Transverse colon (tissue), 4 donors: ENCODE data around the gene SPATA24. TPM values are rescaled to one million over a fixed set of nuclear protein-coding genes. Genes with fewer than 3 reads are reported as not detected.

Source experiments
- DNase-seq: peaks from one replicate; pipeline ENCODE4 v3.0.0-alpha.2; 2019
- H3K27ac ChIP-seq, 4 donors: fragments of 200-600 bp; sonication (generic); 2 replicates each; pipeline ENCODE4 v1.5.1; 2016 to 2018; ENCODE audit warnings: inconsistent platforms in 4 of 4
- H3K27me3 ChIP-seq: fragments of 200-600 bp; sonication (generic); 2 replicates; pipeline ENCODE4 v1.5.1; 2017; ENCODE audit warnings: inconsistent platforms
- H3K36me3 ChIP-seq, 4 donors: fragments of 200-600 bp; sonication (generic); 2 replicates each; pipeline ENCODE4 v1.5.1; 2017 to 2019; ENCODE audit warnings: inconsistent platforms in 4 of 4
- H3K4me1 ChIP-seq, 4 donors: fragments of 200-600 bp; sonication (generic); 2 replicates each; pipeline ENCODE4 v1.5.1; 2017 to 2020; ENCODE audit warnings: inconsistent platforms in 4 of 4
- H3K4me3 ChIP-seq, 4 donors: fragments of 200-600 bp; sonication (generic); 1 replicate in 1 of 4; 2 replicates in 3 of 4; pipeline versions ENCODE4 v1.5.1 to v1.6.1; 2017 to 2019; ENCODE audit warnings: inconsistent platforms in 4 of 4
- H3K9me3 ChIP-seq, 2 donors: fragments of 200-600 bp; sonication (generic); 2 replicates each; pipeline ENCODE4 v1.5.1; 2017 to 2019; ENCODE audit warnings: inconsistent platforms in 2 of 2
- CTCF ChIP-seq, 5 experiments: fragments of 200-600 bp in 3 of 5; fragments of 450-650 bp in 2 of 5; sonication (generic) in 3 of 5; IDR thresholded peaks; 1 replicate in 2 of 5; 2 replicates in 3 of 5; pipeline ENCODE4 v1.5.1; 2016 to 2017; ENCODE audit warnings: antibody characterized with exemption in 5 of 5, inconsistent platforms in 3 of 5, mild to moderate bottlenecking in 2 of 5, moderate library complexity in 1 of 5
- EP300 ChIP-seq: sonication (generic); formaldehyde crosslinking; IDR thresholded peaks from one replicate; pipeline ENCODE4 v1.6.1; 2017; ENCODE audit warnings: antibody characterized with exemption, low read depth
- POLR2A ChIP-seq: fragments of 450-650 bp; IDR thresholded peaks from one replicate; pipeline ENCODE4 v1.6.1; 2016; ENCODE audit warnings: antibody characterized with exemption, mild to moderate bottlenecking, moderate library complexity
- POLR2AphosphoS5 ChIP-seq, 3 donors: sonication (generic); formaldehyde crosslinking; IDR thresholded peaks; one replicate each; pipeline ENCODE4 v1.6.1; 2016; ENCODE audit warnings: antibody characterized with exemption in 3 of 3
- WGBS, 2 donors: methylation state at CpG; one replicate each; pipeline ENCODE4 v1.1.5; 2018; ENCODE audit warnings: low coverage in 1 of 2; 5-methylcytosine and 5-hydroxymethylcytosine counted together
- in situ Hi-C, 4 donors: fragments of 200-750 bp; cut with MboI; loops; one replicate each; pipeline versions ENCODE4 v1.15.0 to v1.15.1; 2017; ENCODE audit warnings: low sequenced_read_pairs in 3 of 4, low pct_ligation_motif_present in 1 of 4, low pct_unique_long_range_greater_than_20kb in 1 of 4
- intact Hi-C: fragments of 100-400 bp; cut with DNase I; formaldehyde crosslinking; loops from one replicate; pipeline ENCODE4 v1.15.1; 2023; ENCODE audit warnings: low total_unique reads
- total RNA-seq, 4 donors: library from RNA; depleted of rRNA; stranded (reverse); fragments of >200 nt; gene quantifications; one replicate each; pipeline ENCODE4 v1.1.0, GENCODE V29; 2016

Gene SPATA24
- total RNA-seq, 4 donors from 2014 or later: 3.0 TPM; not detected in 2

DNA sequence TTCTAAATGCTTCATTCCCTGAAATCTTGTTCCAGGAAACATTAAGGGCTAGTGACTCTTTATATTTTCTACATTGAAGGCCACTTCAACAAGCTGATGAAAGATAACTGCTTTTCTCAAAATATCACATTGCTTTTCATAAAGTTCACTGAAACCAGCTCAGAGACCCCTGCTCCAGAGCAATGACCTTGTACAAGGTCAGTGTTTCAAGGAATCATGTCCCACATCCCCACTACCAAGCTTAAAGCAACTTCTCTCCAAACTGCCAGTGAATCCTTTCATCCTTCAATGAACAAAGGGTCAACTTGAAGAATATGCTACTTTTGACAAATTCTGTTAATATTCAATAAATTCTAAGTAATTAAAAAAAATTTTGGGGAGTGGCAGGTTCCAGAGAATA, 12.0 kb upstream of the SPATA24 start:
- Histone ChIP-seq H3K9me3 (no peaks in the 10 kb centered on the region), H3K36me3 (no peaks in the 10 kb centered on the region), H3K4me1 (peaks cover 35 to 59% (median 39%) of the 10 kb centered on the region in 4 donors), H3K27ac (peak overlapping the region; percentile 9 to 74 (median 59)), H3K27me3 (no peaks in the 10 kb centered on the region), H3K4me3 (no peak overlapping the region)
- no peak for DNase-seq
- TF ChIP-seq CTCF (IDR thresholded peaks at IDR 0.05): no peak
- TF ChIP-seq EP300: no peak
- TF ChIP-seq POLR2AphosphoS5 (IDR thresholded peaks at IDR 0.05): no peak
- TF ChIP-seq POLR2A: no peak
- in situ Hi-C loops: no loop called here
- intact Hi-C loops: no loop called here

GRCh38 chr5:139415221-139415861, 11.5 kb upstream of the SPATA24 start:
- Histone ChIP-seq H3K4me3 (no peak overlapping the region), H3K9me3 (no peaks in the 10 kb centered on the region), H3K36me3 (no peaks in the 10 kb centered on the region), H3K27ac (peak overlapping the region; percentile 9 to 74 (median 59)), H3K27me3 (no peaks in the 10 kb centered on the region), H3K4me1 (peaks cover 37 to 64% (median 42%) of the 10 kb centered on the region in 4 donors)
- in situ Hi-C loops: no loop called here
- DNase-seq: no peak
- intact Hi-C loops: no loop called here
- WGBS, 2 donors: 70 to 74% methylated on average over 3 to 8 of the region's 8 CpGs
- peak in 1 of 3 donors; percentile 29 for TF ChIP-seq POLR2AphosphoS5 (IDR thresholded peaks at IDR 0.05)
- no peak for TF ChIP-seq EP300

DNA sequence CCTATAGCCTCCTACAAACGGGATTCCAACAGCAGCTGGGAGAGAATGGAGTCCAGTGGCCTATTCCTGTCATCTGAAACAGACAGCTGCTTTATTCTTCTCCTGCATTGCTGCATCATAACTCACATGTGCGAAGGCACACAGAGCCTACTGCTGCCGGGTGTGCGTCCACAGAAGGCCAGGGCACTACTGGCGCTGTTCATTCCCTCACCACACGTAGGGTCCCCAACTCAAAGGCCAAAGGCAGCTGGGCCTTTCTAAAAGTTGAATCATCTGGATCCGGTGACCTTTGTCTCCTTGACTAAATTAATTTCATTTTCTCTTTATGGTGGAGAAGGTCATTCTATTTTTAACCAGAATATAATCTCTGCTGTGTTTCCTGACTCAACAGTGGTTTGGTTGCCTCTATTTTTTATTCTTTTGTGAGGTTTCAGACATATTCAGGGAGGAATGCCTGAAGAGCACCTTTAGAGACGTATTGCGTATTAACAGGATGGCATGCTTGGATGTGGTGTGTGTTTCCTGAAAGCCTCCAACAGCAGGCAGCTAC, 10.8 kb upstream of the SPATA24 start:
- Histone ChIP-seq H3K36me3 (no peaks in the 10 kb centered on the region), H3K4me1 (peaks cover 41 to 64% (median 43%) of the 10 kb centered on the region in 4 donors), H3K27ac (peak overlapping the region; percentile 9 to 74 (median 42)), H3K4me3 (no peak overlapping the region), H3K9me3 (no peaks in the 10 kb centered on the region), H3K27me3 (no peaks in the 10 kb centered on the region)
- intact Hi-C loops: no loop called here
- TF ChIP-seq POLR2A (no peak), CTCF (IDR thresholded peaks at IDR 0.05) (no peak), POLR2AphosphoS5 (IDR thresholded peaks at IDR 0.05) (no peak), EP300 (no peak)
- DNase-seq: no peak
- in situ Hi-C loops: no loop called here
- WGBS, 2 donors: 75 to 87% methylated on average over 3 to 9 of the region's 9 CpGs

DNA sequence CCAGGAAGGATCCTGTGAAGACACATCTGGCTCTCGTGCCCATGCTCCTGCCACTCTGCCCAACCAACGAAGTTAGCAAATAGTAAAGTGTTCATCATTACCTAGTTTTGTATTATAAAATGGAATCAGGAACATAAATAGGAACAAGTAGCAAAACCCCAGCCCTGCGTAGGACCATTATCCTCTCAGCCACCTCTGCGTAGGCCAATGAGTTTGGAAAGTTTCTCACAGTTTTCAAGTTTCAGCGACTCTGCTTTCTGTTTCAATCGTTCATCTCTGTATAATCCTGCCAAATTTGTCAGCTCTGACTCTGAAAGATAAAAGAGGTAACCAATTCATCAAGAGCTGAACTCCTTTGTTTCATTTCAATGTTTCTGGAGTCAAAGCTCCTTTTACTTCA, 10.1 kb upstream of the SPATA24 start:
- no peak for DNase-seq
- Histone ChIP-seq H3K27ac (peak overlapping the region in 2 of 4 donors; percentile 57 to 74), H3K27me3 (no peaks in the 10 kb centered on the region), H3K4me3 (no peak overlapping the region), H3K4me1 (peaks cover 34 to 57% (median 43%) of the 10 kb centered on the region in 4 donors), H3K9me3 (no peaks in the 10 kb centered on the region), H3K36me3 (no peaks in the 10 kb centered on the region)
- TF ChIP-seq POLR2A (no peak), POLR2AphosphoS5 (IDR thresholded peaks at IDR 0.05) (no peak), EP300 (no peak)
- 68 to 73% methylated on average over 4 to 6 of the region's 6 CpGs for WGBS, 2 donors
- in situ Hi-C loops (no loop called here), intact Hi-C loops (no loop called here)

DNA sequence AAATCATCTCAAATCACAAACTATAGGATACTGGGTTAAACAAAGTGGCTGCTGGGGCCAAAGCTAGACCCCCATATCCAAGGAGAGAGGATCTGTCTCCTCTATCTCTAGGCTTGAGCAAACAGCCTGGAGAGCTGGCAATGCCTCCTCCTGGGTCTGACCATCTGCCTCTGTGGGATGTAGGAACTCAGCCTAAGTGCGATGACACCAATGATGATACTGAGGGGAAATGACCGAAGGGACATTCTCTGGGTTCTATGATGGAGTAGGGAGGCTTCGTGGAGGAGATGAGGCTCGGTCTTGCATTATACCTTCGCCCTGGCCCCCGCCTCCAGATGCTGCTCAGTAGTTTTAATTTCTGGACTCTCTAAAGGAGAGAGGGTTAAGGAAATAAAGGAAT, 9.3 kb upstream of the SPATA24 start:
- in situ Hi-C loops: no loop called here
- TF ChIP-seq CTCF (IDR thresholded peaks at IDR 0.05): no peak
- no peak for TF ChIP-seq POLR2A
- no peak for TF ChIP-seq POLR2AphosphoS5 (IDR thresholded peaks at IDR 0.05)
- TF ChIP-seq EP300: no peak
- Histone ChIP-seq H3K9me3 (no peaks in the 10 kb centered on the region), H3K4me1 (peaks cover 34 to 49% (median 40%) of the 10 kb centered on the region in 4 donors), H3K27ac (no peak overlapping the region), H3K27me3 (no peaks in the 10 kb centered on the region), H3K4me3 (no peak overlapping the region), H3K36me3 (no peaks in the 10 kb centered on the region)
- intact Hi-C loops: no loop called here
- whole genome bisulfite sequencing, 2 donors: 93 to 96% methylated on average over 4 to 6 of the region's 6 CpGs
- no peak for DNase-seq
